Brain pericyte (primary cell): ENCODE results near the gene TNFAIP6.
"Not testable (repeated sequence)": the region's sequence is repeated elsewhere in the genome, so short reads cannot be mapped to it uniquely, and the experiment has no call there.

Experiments used
- DNase-seq: peaks from one replicate; pipeline ENCODE4 v3.0.0-alpha.2; 2012; ENCODE audit warnings: low read depth, low spot score

Gene TNFAIP6, protein sequence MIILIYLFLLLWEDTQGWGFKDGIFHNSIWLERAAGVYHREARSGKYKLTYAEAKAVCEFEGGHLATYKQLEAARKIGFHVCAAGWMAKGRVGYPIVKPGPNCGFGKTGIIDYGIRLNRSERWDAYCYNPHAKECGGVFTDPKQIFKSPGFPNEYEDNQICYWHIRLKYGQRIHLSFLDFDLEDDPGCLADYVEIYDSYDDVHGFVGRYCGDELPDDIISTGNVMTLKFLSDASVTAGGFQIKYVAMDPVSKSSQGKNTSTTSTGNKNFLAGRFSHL

DNA sequence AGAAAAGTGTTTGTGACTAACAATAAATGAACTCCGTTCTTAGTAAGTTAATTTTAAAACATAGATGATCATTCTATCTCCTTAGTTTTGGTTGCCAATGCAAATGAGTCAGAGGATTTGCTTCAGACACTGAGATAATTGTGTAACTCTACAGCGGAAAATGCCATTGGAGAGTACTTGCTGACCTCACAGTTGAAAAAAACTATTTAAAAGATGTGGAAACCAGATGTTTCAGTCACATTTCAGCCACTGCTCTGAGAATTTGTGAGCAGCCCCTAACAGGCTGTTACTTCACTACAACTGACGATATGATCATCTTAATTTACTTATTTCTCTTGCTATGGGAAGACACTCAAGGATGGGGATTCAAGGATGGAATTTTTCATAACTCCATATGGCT is at the start of gene TNFAIP6:
TNFAIP6 (plus strand) TSS at position 234 of the 400 bp plus-strand sequence; CDS start at position 309, 75 bp downstream.
- peak; percentile 25 for DNase-seq

- DNase-seq = not testable (repeated sequence)
Measured at GRCh38 chr2:151310313-151310712, 47.1 kb upstream of the TNFAIP6 start.

DNA sequence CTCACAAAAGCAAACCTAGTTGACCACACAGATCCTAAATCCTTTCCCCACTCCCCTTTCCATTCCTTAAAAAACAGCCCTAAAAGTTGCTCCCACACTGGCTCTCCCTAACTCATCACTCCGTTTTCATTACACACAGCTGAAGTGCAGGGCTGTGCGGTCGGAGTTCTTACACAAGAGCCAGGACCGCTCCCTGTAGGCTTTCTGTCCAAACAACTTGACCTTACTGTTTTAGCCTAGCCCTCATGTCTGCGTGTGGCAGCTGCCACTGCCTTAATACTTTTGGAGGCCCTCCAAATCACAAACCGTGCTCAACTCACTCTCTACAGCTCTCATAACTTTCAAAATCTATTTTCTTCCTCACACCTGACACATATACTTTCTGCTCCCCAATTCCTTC is 45.0 kb upstream of the TNFAIP6 start:
- DNase-seq = not testable (repeated sequence)

- peak; percentile 66 for DNase-seq
Measured at GRCh38 chr2:151315381-151315903, 42.0 kb upstream of the TNFAIP6 start.

DNA sequence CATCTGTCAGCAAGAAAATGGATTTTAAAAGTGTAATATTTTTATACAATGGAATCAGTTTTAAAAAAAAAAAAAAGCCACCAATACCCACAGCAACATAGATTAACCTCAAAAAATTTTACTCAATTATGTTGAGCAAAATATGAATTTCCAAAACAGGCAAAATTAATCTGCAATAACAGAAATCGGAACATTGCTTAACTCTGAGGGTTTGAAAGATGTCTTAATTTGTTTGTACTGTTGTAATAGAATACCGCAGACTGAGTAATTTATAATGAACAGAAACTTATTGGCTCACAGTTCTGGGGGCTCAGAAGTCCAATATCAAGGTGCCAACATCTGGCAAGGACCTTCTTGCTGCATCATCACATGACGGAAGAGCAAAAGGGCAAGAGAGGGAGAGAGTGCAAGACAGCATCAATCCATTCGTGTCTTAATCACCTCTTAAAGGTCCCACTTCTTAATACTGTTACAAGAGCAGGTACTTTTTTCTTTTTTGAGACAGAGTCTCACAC is 31.8 kb upstream of the TNFAIP6 start:
- DNase-seq = no peak

DNA sequence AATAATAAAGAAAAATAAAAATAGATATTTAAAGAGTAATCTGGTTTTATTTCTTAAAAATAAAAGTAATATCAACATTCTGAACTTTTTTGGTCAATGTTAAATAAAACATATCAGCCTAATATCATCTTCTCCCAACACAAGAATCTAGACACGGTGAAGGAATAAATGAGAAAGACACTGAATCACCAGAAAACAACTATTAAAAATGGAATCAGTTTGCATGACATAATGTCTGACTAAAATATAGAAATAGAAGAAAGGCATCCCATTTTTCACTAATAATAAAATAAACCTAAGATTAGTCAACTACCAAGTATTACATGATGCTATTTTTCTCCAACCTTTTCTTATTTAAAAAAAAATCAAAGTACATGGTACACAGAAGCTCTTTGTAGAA is 30.8 kb upstream of the TNFAIP6 start:
- DNase-seq = no peak

DNA sequence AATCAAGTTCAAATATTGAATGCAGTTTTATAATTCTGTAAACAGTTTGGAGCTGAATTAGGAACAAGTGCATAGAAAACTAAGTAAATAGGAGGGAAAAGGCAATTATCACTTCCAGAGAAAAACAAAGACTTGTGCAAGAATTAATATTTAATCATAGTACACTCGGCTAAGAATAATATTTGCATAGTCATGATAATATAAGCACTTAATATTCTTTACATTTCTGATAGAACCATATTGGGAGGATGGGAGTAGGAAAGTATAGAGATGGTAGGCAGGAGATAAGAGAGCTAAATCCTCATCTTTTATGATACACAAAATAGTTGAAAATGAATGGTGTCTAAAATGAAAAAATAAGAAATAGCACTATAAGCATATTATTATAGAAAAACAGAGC is 27.4 kb upstream of the TNFAIP6 start:
- DNase-seq = no peak

GRCh38 chr2:151333083-151333482 is 24.3 kb upstream of the TNFAIP6 start:
- no peak for DNase-seq

GRCh38 chr2:151334082-151334815 is 23.1 kb upstream of the TNFAIP6 start:
- DNase-seq = peak; percentile 78

- no peak for DNase-seq
Measured at GRCh38 chr2:151336863-151337371, 20.5 kb upstream of the TNFAIP6 start.

DNA sequence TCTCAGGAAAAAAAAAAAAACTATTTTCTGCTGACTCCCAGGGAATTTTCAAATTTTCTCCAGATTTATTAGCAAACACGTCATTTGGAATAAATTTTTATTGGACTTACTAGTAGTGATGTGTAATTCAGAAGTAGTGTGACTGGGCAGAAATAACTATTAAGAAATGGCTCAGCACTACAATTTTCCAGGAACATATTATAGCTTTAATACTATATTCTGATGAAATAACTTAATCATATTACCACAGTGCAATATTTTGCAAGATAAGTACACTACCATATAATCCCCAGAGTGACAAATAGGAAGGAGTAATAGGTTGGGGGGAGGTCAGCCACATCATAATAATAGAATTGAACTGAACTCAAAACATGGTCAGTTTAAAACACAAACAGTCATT is 19.7 kb upstream of the TNFAIP6 start:
- DNase-seq = no peak

DNA sequence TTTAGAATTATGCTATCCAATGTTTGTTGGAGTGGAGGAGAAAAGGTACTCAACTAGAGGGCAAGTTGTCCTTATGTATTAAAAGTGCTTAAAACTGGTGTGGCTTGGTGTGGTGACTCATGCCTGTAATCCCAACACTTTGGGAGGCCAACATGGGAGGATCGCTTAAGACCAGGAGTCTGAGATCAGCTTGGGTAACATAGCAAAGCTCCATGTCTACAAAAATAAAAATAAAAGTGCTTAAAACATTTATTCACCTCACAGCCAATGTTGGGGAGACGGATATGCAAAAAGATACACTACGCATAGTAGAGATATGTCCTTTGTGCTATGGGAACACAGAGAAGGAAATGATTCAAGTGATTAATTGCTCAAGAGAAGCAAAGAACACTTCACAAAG is 19.3 kb upstream of the TNFAIP6 start:
- no peak for DNase-seq

- DNase-seq = no peak
Measured at GRCh38 chr2:151343073-151343472, 14.3 kb upstream of the TNFAIP6 start.

DNA sequence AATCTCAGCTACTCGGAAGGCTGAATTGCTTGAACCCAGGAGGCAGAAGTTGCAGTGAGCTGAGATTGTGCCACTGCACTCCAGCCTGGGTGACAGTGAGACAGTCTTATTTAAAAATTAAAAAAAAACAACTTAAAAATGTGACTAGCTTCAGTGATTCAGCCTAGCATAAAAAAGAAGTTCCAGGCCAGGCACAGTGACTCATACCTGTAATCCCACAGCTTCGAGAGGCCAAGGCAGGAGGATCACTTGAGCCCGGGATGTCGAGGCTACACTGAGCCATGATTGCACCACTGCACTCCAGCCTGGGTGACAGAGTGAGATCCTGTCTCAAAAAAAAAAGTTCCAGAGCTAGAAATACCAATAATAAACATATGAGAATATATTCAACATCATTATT is 13.2 kb upstream of the TNFAIP6 start:
- DNase-seq = not testable (repeated sequence)

GRCh38 chr2:151344906-151345305 is 12.5 kb upstream of the TNFAIP6 start:
- DNase-seq = no peak

DNA sequence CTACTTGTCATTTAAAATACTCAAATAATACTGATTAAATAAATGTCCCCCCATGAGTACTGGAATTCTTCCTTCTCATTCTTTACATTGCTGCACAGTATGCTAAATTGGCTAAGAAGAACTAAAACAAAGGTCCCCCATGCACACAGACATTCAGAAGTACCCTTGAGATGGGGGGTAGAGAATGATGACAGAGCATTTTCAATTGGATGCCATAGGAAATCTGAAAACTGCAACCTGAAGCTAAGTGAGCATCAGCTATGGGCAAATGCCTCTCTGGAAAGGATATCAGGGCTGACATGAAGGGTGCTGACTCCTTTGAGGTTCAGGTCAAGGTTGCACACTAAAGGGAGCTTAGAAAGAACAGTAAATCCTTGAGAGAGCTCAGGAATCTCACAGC is 10.1 kb upstream of the TNFAIP6 start:
- no peak for DNase-seq

GRCh38 chr2:151347906-151348305 is 9.5 kb upstream of the TNFAIP6 start:
- no peak for DNase-seq

DNA sequence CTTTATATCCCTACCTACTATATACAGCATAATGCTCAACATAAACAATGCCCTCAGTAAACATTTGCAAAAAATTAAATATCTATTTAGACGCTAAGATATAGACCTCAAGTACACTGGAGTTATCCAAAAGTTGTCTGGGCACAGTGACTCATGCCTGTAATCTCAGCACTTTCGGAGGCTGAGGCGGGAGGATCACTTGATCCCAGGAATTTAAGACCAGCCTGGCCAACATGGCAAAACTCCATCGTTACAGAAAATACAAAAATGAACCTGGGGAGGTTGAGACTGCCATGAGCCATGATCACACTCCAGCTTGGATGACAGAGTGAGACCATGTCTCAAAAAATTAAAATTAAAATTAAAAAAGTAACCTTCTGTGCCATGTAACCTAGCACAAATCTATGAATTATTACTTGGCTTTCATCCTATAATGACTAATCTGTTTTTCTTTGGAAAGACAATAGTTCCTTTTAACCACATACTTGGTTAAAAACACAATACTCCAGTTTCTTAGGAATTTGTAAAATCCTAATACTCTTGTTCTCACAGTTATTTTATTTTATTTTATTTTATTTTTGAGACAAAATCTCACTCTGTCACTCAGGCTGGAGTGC is 6.7 kb upstream of the TNFAIP6 start:
- DNase-seq = no peak

DNA sequence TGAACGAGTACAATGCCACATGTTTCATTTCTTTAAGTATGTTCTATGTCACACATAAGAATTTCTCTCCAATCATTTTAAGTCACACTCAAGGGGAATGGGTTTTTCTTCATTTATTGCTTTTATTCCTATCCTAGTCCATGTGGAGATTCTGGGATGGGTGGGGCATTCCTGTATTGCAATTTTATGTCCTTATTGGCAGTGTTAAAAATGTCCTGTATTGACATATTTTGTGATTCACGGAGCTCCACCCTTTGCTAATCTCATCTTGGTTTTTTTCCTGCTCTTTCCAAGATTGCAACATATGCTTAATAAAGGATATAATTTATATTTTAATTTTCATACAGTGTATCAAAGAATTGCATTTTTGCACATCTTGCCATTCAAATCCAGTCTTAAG is 3.4 kb upstream of the TNFAIP6 start:
- DNase-seq = no peak

DNA sequence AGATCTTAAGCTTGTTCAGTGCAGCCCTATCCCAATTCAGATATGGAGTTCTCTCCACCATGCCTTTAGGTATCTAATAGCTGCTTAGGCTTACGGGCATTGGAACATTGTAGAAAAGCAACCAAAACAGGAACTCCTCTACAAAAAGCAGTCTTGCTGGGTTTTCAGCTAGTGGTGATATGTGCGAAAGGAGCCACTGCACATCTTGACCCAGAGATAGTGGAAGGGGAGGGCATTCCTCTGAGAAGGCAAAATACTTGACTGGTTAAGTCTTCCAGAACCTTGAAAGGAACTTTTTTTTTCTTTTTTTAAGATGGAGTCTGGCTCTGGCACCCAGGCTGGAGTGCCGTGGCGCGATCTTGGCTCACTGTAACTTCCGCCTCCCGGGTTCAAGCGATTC is 2.6 kb upstream of the TNFAIP6 start:
- DNase-seq = no peak

DNA sequence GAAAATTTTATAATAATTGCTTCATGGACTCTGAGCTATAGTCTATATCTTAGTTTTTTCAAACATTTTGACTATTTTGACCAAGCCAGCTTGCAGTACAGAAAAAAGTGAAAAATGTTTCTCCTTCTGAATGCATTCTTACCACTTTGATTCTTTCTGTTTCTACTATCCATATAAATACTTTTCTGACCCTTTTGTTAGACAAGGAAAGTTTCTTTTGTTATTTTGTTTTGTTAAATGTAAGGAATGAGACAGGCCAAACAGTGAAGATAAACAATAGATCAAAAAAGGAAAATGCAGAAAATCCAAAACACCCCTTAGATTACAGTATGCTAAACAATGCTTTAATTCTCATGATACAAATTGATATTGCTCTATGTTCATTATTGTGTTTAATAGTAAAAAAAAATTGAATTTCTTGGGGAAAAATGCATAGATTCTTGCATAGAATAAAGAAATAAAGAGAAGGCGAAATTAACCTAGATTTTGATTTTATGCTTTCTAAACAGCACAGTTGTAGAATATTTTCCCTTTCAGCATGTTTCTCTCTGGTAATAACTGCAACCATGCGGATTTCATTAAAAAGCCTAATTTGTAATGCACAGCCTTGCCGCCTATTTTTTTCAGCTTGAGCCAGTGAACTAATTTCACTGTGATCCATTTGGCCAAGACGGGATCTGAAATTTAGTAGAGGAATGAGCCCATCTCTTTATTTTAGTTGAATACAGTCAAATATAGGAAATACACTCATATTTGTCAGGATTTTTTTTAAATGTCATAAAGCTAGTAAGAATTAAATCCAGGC is 976 bp downstream of the TNFAIP6 start:
- DNase-seq = no peak
